Adipose tissue (tissue), 3 donors: ENCODE results near the gene DGKH. TPM values are rescaled to one million over a fixed set of nuclear protein-coding genes. Genes with fewer than 3 reads are reported as not detected.
"Not testable (repeated sequence)": the region's sequence is repeated elsewhere in the genome, so short reads cannot be mapped to it uniquely, and the experiment has no call there.

Experiments
- H3K27ac ChIP-seq: one replicate; pipeline ENCODE4 v1.5.1; 2013; ENCODE audit warnings: low read depth, low read length
- WGBS, 3 donors: extraction: QIAGEN DNeasy Blood & Tissue Kit; methylation state at CpG; one replicate each; pipeline ENCODE4 v1.1.7; 2013; 5-methylcytosine and 5-hydroxymethylcytosine counted together
- polyA plus RNA-seq, 3 donors: library from polyadenylated mRNA; stranded (reverse); fragments of 200-250 nt; gene quantifications; one replicate each; pipeline ENCODE4 v1.2.3, GENCODE V29; 2013
- donor health status: healthy with polysubstance abuse.
- donor health status: Bipolar disorder and iron deficiency.
- donor health status: healthy.

DGKH gene
- polyA plus RNA-seq, 3 donors, result 0.47 to 1.7 (median 1.4) TPM

GRCh38 chr13:42176294-42176693, 127.8 kb downstream of the DGKH start:
- no peak overlapping the region for H3K27ac ChIP-seq

GRCh38 chr13:42177189-42177588, 128.7 kb downstream of the DGKH start:
- WGBS, 3 donors, result 67 to 87% (median 81%) methylated on average over 1 of the region's 1 CpG
- no peak overlapping the region for H3K27ac ChIP-seq

GRCh38 chr13:42181381-42181953, 133.0 kb downstream of the DGKH start:
- 78 to 97% (median 81%) methylated on average over 2 of the region's 2 CpGs for whole genome bisulfite sequencing, 3 donors
- no peak overlapping the region for H3K27ac ChIP-seq

GRCh38 chr13:42189061-42189460, 140.6 kb downstream of the DGKH start:
- 77 to 85% (median 84%) methylated on average over 7 of the region's 7 CpGs for WGBS, 3 donors
- no peak overlapping the region for H3K27ac ChIP-seq

- 81% methylated on average over 1 of the region's 1 CpG for WGBS, 3 donors
- no peak overlapping the region for H3K27ac ChIP-seq
Measured at GRCh38 chr13:42190529-42190928, 142.1 kb downstream of the DGKH start.

- H3K27ac ChIP-seq, result no peak overlapping the region
- WGBS, 3 donors, result 86 to 92% (median 88%) methylated on average over 5 of the region's 5 CpGs
Measured at GRCh38 chr13:42211704-42212464, 163.4 kb downstream of the DGKH start.

GRCh38 chr13:42214446-42214845, 166.0 kb downstream of the DGKH start:
- WGBS, 3 donors, result 87 to 94% (median 91%) methylated on average over 4 of the region's 4 CpGs
- H3K27ac ChIP-seq, result no peak overlapping the region

GRCh38 chr13:42215578-42216421, 167.4 kb downstream of the DGKH start:
- H3K27ac ChIP-seq, result no peak overlapping the region
- 63 to 66% (median 65%) methylated on average over 6 of the region's 6 CpGs for WGBS, 3 donors

GRCh38 chr13:42216422-42216735, 167.9 kb downstream of the DGKH start:
- WGBS, 3 donors, result 44 to 96% (median 86%) methylated on average over 1 of the region's 1 CpG

GRCh38 chr13:42218576-42218975, 170.1 kb downstream of the DGKH start:
- 95 to 99% (median 97%) methylated on average over 3 of the region's 3 CpGs for WGBS, 3 donors
- H3K27ac ChIP-seq, result no peak overlapping the region

More at GRCh38 chr13:42216422-42216735, 167.9 kb downstream of the DGKH start:
- no peak overlapping the region for H3K27ac ChIP-seq

GRCh38 chr13:42219051-42219450, 170.6 kb downstream of the DGKH start:
- 88 to 95% (median 93%) methylated on average over 3 of the region's 3 CpGs for WGBS, 3 donors
- H3K27ac ChIP-seq, result no peak overlapping the region

GRCh38 chr13:42219876-42220275, 171.4 kb downstream of the DGKH start:
- WGBS, 3 donors, result 94 to 97% (median 97%) methylated on average over 1 of the region's 1 CpG
- no peak overlapping the region for H3K27ac ChIP-seq

- 91% methylated on average over 4 of the region's 4 CpGs for WGBS, 3 donors
- no peak overlapping the region for H3K27ac ChIP-seq
Measured at GRCh38 chr13:42221121-42221765, 172.8 kb downstream of the DGKH start.

GRCh38 chr13:42223681-42224080, 175.2 kb downstream of the DGKH start:
- no peak overlapping the region for H3K27ac ChIP-seq
- 88 to 97% (median 96%) methylated on average over 4 of the region's 4 CpGs for WGBS, 3 donors

- WGBS, 3 donors, result 96 to 100% (median 98%) methylated on average over 2 of the region's 2 CpGs
- no peak overlapping the region for H3K27ac ChIP-seq
Measured at GRCh38 chr13:42225051-42225450, 176.6 kb downstream of the DGKH start.

- H3K27ac ChIP-seq, result not testable (repeated sequence)
- 94 to 99% (median 96%) methylated on average over 5 of the region's 5 CpGs for WGBS, 3 donors
Measured at GRCh38 chr13:42226759-42227158, 178.3 kb downstream of the DGKH start.

GRCh38 chr13:42228527-42228926, 180.1 kb downstream of the DGKH start:
- 89 to 98% (median 97%) methylated on average over 1 of the region's 1 CpG for WGBS, 3 donors
- H3K27ac ChIP-seq, result no peak overlapping the region

- 53 to 91% (median 88%) methylated on average over 3 of the region's 3 CpGs for WGBS, 3 donors
Measured at GRCh38 chr13:42229287-42229686, 180.8 kb downstream of the DGKH start.

GRCh38 chr13:42232671-42233070, 184.2 kb downstream of the DGKH start:
- 92 to 94% (median 93%) methylated on average over 4 of the region's 4 CpGs for WGBS, 3 donors

More at GRCh38 chr13:42229287-42229686, 180.8 kb downstream of the DGKH start:
- H3K27ac ChIP-seq, result no peak overlapping the region

More at GRCh38 chr13:42232671-42233070, 184.2 kb downstream of the DGKH start:
- H3K27ac ChIP-seq, result no peak overlapping the region
